Osteoblast (primary cell): ENCODE results near the gene DCAF11. TPM values are rescaled to one million over a fixed set of nuclear protein-coding genes. Genes with fewer than 3 reads are reported as not detected.

ENCODE experiments used
- DNase-seq: peaks from one replicate; pipeline ENCODE4 v3.0.0; 2011; ENCODE audit warnings: low spot score, mixed read lengths; ENCODE audit not compliant: insufficient read length; ENCODE audit errors: missing footprints
- H2AFZ ChIP-seq: 2 replicates; pipeline ENCODE4 v1.6.0; 2011; ENCODE audit warnings: mild to moderate bottlenecking, low read length
- H3K27ac ChIP-seq: 2 replicates; pipeline ENCODE4 v1.5.1; 2011; ENCODE audit warnings: mild to moderate bottlenecking, low read depth, low read length, moderate library complexity
- H3K27me3 ChIP-seq: 2 replicates; pipeline ENCODE4 v1.6.0; 2012; ENCODE audit warnings: mild to moderate bottlenecking, control low read depth, inconsistent platforms, low read length, moderate library complexity; ENCODE audit not compliant: insufficient read depth
- H3K36me3 ChIP-seq: 2 replicates; pipeline ENCODE4 v1.5.1; 2011; ENCODE audit warnings: mild to moderate bottlenecking, low read length, control low read depth, moderate library complexity; ENCODE audit not compliant: insufficient read depth
- H3K4me1 ChIP-seq: 2 replicates; pipeline ENCODE4 v1.5.1; 2011; ENCODE audit warnings: mild to moderate bottlenecking, low read length, control low read depth, moderate library complexity; ENCODE audit not compliant: insufficient read depth
- H3K4me2 ChIP-seq: 2 replicates; pipeline ENCODE4 v1.6.0; 2011; ENCODE audit warnings: mild to moderate bottlenecking, low read length; ENCODE audit not compliant: insufficient read depth
- H3K4me3 ChIP-seq: fragments of 200-600 bp; sonication (generic); 3 replicates; pipeline ENCODE4 v1.5.1; 2012; ENCODE audit warnings: mild to moderate bottlenecking, low read length, inconsistent platforms; ENCODE audit not compliant: insufficient read depth
- H3K79me2 ChIP-seq: 2 replicates; pipeline ENCODE4 v1.6.0; 2012; ENCODE audit warnings: mild to moderate bottlenecking, low read length, control low read depth, inconsistent platforms; ENCODE audit not compliant: insufficient read depth
- H3K9me3 ChIP-seq: 2 replicates; pipeline ENCODE4 v1.5.1; 2011; ENCODE audit warnings: low read depth, low read length, control low read depth
- H4K20me1 ChIP-seq: 2 replicates; pipeline ENCODE4 v1.6.0; 2012; ENCODE audit warnings: mild to moderate bottlenecking, low read length, control low read depth; ENCODE audit not compliant: insufficient read depth
- CTCF ChIP-seq: IDR thresholded peaks from 2 replicates; pipeline ENCODE4 v1.5.1; 2011; ENCODE audit warnings: mild to moderate bottlenecking, low read depth, low read length, moderate library complexity; ENCODE audit errors: extremely low read depth
- total RNA-seq: library from RNA; depleted of rRNA; stranded (reverse); fragments of >200 nt; gene quantifications from 2 replicates; pipeline ENCODE4 v1.2.3, GENCODE V29; 2012

DCAF11 gene
- total RNA-seq, 1 donor, result 84.7 TPM

- TF ChIP-seq CTCF, result no peak
- H3K4me2 ChIP-seq, result no peak overlapping the region
- no peak overlapping the region for H3K27ac ChIP-seq
- DNase-seq, result peak; percentile 56
- peaks cover 6% of the 10 kb centered on the region for H3K79me2 ChIP-seq
- no peak overlapping the region for H2AFZ ChIP-seq
- H4K20me1 ChIP-seq, result no peaks in the 10 kb centered on the region
- no peaks in the 10 kb centered on the region for H3K9me3 ChIP-seq
- H3K4me3 ChIP-seq, result no peak overlapping the region
- H3K27me3 ChIP-seq, result no peaks in the 10 kb centered on the region
- peaks cover 5% of the 10 kb centered on the region for H3K4me1 ChIP-seq
- no peaks in the 10 kb centered on the region for H3K36me3 ChIP-seq
Observed at GRCh38 chr14:24131549-24131966, 17.0 kb downstream of the DCAF11 start.

DNA sequence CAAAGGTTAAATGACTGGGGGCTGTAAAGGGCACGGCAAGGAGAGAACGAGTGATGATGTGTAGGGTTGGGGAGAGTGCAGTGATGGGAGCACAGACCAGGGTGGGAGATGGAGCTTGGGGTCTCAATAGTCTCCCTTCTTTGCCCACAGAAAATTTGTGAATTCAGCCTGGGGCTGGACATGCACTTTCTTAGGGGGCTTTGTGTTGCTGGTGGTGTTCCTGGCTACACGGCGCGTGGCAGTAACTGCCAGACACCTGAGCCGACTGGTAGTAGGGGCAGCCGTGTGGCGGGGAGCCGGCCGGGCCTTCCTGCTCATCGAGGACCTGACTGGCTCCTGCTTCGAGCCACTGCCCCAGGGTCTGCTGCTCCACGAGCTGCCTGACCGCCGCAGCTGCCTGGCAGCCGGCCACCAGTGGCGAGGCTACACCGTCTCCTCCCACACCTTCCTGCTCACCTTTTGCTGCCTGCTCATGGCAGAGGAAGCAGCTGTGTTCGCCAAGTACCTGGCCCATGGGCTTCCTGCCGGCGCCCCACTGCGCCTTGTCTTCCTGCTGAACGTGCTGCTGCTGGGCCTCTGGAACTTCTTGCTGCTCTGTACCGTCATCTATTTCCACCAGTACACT lies 17.6 kb downstream of the DCAF11 start:
- no peaks in the 10 kb centered on the region for H3K9me3 ChIP-seq
- no peaks in the 10 kb centered on the region for H3K27me3 ChIP-seq
- H3K36me3 ChIP-seq, result peaks cover under 1% of the 10 kb centered on the region
- H2AFZ ChIP-seq, result no peak overlapping the region
- no peak for TF ChIP-seq CTCF
- no peak overlapping the region for H3K4me2 ChIP-seq
- H4K20me1 ChIP-seq, result peaks cover 3% of the 10 kb centered on the region
- peaks cover 11% of the 10 kb centered on the region for H3K4me1 ChIP-seq
- no peak for DNase-seq
- H3K27ac ChIP-seq, result no peak overlapping the region
- no peak overlapping the region for H3K4me3 ChIP-seq
- peaks cover 12% of the 10 kb centered on the region for H3K79me2 ChIP-seq

DNA sequence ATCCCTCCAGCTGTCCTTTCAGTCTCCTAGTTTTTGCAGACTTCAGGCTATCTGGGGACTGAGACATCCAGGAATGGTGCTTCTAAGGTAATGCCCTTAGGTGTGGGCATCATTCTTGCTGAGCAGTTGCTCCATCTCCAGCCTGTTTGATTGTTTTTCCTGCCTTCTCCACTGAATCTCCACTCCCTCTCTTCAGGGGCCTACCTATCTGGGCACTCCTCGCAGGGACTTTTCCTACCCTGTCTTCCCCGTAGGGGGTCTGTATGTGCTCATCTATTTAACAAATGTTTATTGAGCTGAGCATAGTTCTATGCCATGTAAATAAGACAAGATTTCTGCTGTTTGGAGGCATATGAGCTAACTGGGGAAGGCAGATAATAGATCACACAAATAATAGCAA lies 18.4 kb downstream of the DCAF11 start:
- H3K9me3 ChIP-seq, result no peaks in the 10 kb centered on the region
- H3K27me3 ChIP-seq, result no peaks in the 10 kb centered on the region
- H3K4me1 ChIP-seq, result peaks cover 12% of the 10 kb centered on the region
- no peak overlapping the region for H3K4me2 ChIP-seq
- H3K79me2 ChIP-seq, result peaks cover 20% of the 10 kb centered on the region
- peak; percentile 69 for DNase-seq
- H3K4me3 ChIP-seq, result no peak overlapping the region
- TF ChIP-seq CTCF, result no peak
- no peak overlapping the region for H2AFZ ChIP-seq
- no peak overlapping the region for H3K27ac ChIP-seq
- H3K36me3 ChIP-seq, result peaks cover 9% of the 10 kb centered on the region
- H4K20me1 ChIP-seq, result peaks cover 3% of the 10 kb centered on the region

GRCh38 chr14:24133735-24134134 lies 19.2 kb downstream of the DCAF11 start:
- no peak overlapping the region for H3K27ac ChIP-seq
- H4K20me1 ChIP-seq, result peaks cover 3% of the 10 kb centered on the region
- H3K4me2 ChIP-seq, result no peak overlapping the region
- H3K4me1 ChIP-seq, result peaks cover 12% of the 10 kb centered on the region
- no peak for TF ChIP-seq CTCF
- peaks cover 28% of the 10 kb centered on the region for H3K79me2 ChIP-seq
- no peak overlapping the region for H2AFZ ChIP-seq
- H3K9me3 ChIP-seq, result no peaks in the 10 kb centered on the region
- H3K4me3 ChIP-seq, result no peak overlapping the region
- peaks cover 16% of the 10 kb centered on the region for H3K36me3 ChIP-seq
- H3K27me3 ChIP-seq, result no peaks in the 10 kb centered on the region
- peak; percentile 34 for DNase-seq
